Fibroblast of the aortic adventitia (primary cell): ENCODE results near the gene PCK2. TPM values are rescaled to one million over a fixed set of nuclear protein-coding genes. Genes with fewer than 3 reads are reported as not detected.

Source experiments
- DNase-seq: peaks from one replicate; pipeline ENCODE4 v3.0.0-alpha.2; 2010; ENCODE audit warnings: low read depth
- H3K4me3 ChIP-seq: 2 replicates; pipeline ENCODE4 v1.5.1; 2011; ENCODE audit warnings: low read depth, mild to moderate bottlenecking, control low read depth, low read length, moderate library complexity
- CTCF ChIP-seq: IDR thresholded peaks from 2 replicates; pipeline ENCODE4 v1.5.1; 2011; ENCODE audit warnings: mild to moderate bottlenecking, low read length, control low read depth, inconsistent platforms; ENCODE audit not compliant: insufficient read depth
- total RNA-seq: library from RNA; depleted of rRNA; stranded (reverse); fragments of >200 nt; gene quantifications from 2 replicates; pipeline ENCODE4 v1.2.3, GENCODE V29; 2012; ENCODE audit warnings: low replicate concordance

The PCK2 gene
- total RNA-seq, 1 donor, result 36.5 TPM

GRCh38 chr14:24063263-24063836 is 30.8 kb upstream of the PCK2 start:
- no peak for TF ChIP-seq CTCF
- H3K4me3 ChIP-seq, result no peak overlapping the region
- no peak for DNase-seq

- no peak overlapping the region for H3K4me3 ChIP-seq
- no peak for DNase-seq
- TF ChIP-seq CTCF, result no peak
Measured at GRCh38 chr14:24064091-24064795, 29.9 kb upstream of the PCK2 start.

- H3K4me3 ChIP-seq, result no peak overlapping the region
- DNase-seq, result no peak
- TF ChIP-seq CTCF, result no peak
Measured at GRCh38 chr14:24064856-24065255, 29.3 kb upstream of the PCK2 start.

- no peak for DNase-seq
- H3K4me3 ChIP-seq, result no peak overlapping the region
- TF ChIP-seq CTCF, result no peak
Measured at GRCh38 chr14:24065408-24065807, 28.7 kb upstream of the PCK2 start.

- no peak for DNase-seq
- TF ChIP-seq CTCF, result no peak
- H3K4me3 ChIP-seq, result no peak overlapping the region
Measured at GRCh38 chr14:24066496-24067132, 27.5 kb upstream of the PCK2 start.

- no peak for TF ChIP-seq CTCF
- no peak overlapping the region for H3K4me3 ChIP-seq
- no peak for DNase-seq
Measured at GRCh38 chr14:24067133-24068082, 26.7 kb upstream of the PCK2 start.
